Putamen (tissue), 1 donor: Measurements from ENCODE around the gene TFE3.

Source experiments
- DNase-seq: peaks from one replicate; pipeline ENCODE4 v3.0.0-alpha.2; 2016; ENCODE audit warnings: low spot score

Gene TFE3, protein sequence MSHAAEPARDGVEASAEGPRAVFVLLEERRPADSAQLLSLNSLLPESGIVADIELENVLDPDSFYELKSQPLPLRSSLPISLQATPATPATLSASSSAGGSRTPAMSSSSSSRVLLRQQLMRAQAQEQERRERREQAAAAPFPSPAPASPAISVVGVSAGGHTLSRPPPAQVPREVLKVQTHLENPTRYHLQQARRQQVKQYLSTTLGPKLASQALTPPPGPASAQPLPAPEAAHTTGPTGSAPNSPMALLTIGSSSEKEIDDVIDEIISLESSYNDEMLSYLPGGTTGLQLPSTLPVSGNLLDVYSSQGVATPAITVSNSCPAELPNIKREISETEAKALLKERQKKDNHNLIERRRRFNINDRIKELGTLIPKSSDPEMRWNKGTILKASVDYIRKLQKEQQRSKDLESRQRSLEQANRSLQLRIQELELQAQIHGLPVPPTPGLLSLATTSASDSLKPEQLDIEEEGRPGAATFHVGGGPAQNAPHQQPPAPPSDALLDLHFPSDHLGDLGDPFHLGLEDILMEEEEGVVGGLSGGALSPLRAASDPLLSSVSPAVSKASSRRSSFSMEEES

GRCh38 chrX:49043220-49043986, at the start of gene TFE3:
Gene TFE3, minus strand, starts transcription at chrX:49043357. Its CDS starts 131 bp downstream, at chrX:49043226.
- peak; percentile 97 for DNase-seq

GRCh38 chrX:49089553-49089952, 46.4 kb upstream of the TFE3 start:
- no peak for DNase-seq

DNA sequence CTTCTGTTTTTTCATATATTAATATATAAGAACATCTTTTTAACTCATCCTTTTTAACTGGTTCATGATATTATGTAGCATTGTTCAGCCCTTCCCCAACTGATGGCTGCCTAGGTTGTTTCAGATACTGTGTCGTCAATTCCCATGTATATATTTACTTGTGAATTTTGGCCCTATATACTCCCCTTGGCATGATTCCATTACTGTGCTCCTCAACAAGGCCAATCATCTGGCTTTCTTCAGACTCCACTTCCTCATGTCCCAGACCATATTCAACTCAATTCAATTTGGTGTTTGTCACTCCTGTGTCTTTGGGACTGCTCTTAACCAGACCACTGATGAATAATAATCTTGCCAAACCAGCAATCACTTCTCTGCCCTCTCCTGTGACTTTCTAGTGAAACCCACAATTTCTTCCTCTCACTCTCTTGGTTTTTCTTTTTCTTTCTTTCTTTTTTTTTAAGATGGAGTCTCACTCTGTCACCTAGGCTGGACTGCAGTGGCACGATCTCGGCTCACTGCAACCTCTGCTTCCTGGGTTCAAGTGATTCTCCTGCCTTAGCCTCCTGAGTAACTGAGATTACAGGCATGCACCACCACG, 39.2 kb upstream of the TFE3 start:
- no peak for DNase-seq

DNA sequence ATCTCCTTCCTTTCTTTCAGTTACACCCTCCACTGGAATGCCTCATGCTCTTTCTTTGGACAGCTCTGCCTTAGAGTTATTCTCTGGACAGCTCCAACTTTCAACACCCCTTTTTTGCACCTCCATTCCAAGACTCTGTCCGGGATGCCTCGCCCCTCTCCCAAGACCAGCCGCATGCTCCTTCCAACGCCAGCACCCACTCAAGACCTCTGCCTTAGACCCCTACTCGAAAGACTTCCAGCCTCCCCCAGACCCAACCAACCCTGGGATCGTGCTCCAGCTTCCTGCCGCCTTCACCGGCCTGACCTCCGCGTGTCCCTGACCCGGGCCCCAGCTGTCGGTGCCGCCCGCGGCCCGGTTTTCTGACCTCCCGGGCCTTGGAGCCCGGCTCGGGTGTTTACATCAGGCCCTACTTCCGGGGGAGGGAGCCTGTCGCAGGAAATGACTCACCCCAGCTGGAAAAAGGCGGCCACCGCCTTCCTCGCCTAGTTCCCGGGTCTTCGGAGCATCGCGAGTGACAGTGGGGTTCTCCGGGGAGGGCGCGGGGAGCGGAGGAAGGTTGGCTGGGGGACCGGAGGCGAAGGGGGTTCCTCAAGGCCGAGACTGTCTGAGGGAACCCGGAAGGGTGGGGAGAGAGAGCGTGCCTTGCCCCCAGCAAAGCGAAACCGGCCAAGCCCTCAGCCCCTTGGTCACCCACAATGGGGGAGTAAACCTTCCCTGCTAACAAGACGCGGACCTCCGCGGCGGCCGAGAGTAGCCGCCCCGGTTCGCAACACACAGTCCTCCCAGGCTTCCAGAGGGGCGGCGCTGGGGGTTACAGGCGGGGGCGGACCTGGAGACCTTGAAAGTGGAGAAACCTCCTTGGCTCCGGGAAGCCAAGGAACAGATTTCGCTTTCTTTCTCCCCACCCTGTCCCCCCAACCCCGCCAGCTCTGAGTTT, 36.6 kb upstream of the TFE3 start, which contains the start of gene WDR45:
TSS of gene WDR45 (minus strand) at position 399 of the 940 bp plus-strand sequence. CDS start 1,792 bp downstream, outside the sequence.
- peak; percentile 66 for DNase-seq

DNA sequence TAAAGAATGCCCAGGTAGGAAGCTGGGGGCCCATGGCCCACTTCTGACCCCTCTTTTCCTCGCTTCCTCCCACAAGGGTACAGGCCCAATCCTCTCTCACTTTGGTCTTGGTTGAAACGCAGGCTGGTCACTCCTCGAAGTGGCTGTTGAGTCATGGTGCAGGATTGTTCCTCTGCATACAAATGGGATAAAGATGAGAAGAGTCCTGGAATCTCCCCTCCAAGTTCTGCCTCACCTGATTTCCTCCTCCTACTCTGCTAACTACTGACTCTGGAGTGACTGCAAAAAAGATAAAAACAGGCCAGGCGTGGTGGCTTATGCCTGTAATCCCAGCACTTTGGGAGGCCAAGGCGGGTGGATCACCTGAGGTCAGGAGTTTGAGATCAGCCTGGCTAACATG, 34.8 kb upstream of the TFE3 start:
- DNase-seq: no peak

- no peak for DNase-seq
These were observed 32.2 kb upstream of the TFE3 start for GRCh38 chrX:49075347-49075746.

DNA sequence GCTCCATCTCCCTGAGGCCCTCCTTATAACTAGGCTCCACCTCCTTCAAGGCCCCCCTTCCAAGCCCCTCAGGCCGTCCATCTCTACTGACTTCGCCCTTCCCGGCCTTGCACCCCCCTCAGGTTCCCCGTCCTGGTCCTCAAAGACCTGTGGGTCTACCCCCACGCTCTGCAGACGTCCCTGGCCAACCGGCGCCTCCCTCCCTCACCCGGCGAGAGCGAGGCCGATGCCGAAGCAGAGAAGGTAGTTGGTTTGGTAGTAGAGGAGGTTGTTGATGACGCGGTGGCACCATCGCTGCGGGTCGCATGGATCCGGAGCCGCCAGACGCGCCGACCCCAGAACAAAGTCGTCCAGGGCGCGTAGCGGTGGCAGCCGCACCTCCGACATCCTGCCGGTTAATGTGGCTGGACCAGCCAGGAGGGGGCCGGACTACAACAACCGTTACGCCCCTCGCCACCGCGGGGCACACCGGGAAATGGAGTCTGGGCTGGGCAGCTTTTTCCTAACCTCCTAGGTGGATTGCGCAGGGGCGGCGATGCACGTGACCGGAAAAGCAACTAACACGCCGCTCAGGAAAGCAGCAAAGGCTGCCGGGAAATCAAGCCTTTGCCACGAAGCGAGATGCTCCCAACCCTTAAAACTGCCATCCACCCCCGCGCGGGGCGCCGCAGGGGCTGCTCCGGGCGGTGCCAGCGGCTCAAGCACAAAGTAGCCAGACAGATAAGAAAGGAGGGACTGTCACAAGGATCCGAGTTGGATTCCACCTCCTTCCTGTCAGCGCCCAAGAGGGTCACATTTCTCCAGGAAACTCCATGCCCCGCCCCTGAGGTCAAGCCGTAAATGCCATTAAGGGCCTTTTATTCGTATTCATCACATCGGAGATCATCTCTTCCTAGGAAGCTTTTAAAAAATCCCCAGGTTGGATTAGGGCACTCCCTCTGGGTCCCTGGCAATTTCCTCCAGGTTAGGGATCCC, 30.7 kb upstream of the TFE3 start, which contains the start of gene PRAF2:
TSS of gene PRAF2 (minus strand) at position 402 of the 975 bp plus-strand sequence. CDS start at position 387, 15 bp downstream.
- DNase-seq: peak; percentile 93

- no peak for DNase-seq
These were observed 29.5 kb upstream of the TFE3 start for GRCh38 chrX:49072712-49073095.

DNA sequence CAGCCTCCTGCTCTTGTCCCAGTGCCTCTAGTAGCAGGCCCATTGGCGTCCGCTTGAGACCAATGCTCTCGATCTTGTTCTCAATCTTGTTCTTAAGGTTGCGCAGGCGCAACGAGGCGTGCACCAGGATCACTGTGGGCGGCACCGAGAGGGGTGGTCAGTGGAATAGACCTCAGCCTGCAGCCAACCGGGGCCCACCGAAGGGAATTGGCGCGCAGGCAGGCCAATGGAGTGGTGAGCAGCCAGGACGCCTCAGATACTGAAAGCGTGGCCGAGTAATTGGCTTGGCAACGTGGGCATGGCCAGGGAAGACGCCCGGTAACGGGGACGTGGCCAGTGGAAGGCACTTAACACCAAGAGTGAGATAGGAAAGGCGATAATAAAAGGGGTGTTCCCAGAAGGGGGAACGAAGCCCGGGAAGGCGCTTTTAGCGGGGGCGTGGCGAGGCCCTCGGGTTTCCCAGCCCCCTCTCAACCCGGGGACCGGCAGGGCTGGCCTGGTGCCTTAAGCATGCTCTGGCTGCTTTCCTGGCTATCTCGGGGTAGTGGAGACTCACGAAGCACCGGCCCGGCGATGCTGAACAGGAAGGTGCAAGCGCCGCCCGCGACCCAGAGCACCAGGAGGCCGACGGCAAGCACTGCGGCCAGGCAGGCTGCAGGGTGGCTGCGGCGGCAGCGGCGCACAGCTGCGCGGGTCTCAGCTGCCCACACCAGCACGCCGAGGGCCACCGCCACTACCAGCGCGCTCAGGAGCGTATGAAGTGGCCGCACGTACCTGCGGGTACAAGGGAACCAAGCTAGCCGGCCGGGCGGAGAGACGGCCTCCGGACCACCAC, 28.9 kb upstream of the TFE3 start:
- no peak for DNase-seq

GRCh38 chrX:49070988-49071387, 27.8 kb upstream of the TFE3 start:
- no peak for DNase-seq

- no peak for DNase-seq
These were observed 25.9 kb upstream of the TFE3 start for GRCh38 chrX:49069038-49069437.

GRCh38 chrX:49067285-49068120, 24.3 kb upstream of the TFE3 start:
- DNase-seq: no peak

DNA sequence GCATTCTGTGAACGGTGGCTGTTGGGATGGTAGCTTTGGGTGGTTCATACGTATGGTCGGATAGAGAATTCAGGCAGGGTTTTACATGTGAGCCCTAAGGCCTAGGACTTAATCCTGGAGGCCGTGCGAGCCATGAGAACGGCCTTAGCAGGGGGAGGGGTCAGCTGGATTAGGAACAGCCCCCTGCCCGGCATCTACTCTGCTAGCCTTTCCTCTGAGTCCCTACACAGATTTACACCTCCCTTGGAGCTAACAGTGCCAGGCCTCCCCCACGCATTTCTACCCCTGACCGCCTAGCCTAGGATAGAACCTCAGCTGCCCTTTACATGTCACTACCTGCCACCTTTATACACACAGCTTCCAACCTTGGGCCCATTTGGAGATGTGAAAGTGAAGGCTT, 23.5 kb upstream of the TFE3 start:
- no peak for DNase-seq

GRCh38 chrX:49066278-49066677, 23.1 kb upstream of the TFE3 start:
- DNase-seq: no peak

DNA sequence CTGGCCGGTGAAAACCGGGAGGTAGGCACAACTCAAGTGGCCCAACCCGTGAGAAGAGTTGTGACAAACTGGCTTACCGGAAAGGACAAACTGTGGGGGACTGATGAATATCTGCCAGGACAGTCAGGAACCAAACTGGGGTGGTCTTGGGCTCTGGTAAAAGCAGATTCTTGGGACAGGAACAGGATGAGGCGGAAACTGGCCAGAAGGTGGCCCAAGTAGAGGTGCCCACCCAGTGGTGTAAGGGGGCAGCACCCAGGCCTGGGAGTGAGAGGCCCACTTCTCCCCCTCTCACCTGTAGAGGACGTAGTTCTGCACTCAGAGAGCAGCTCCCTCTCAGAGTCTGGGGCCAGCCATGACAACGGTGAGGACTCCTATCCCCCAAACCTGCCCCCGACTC, 21.6 kb upstream of the TFE3 start:
- DNase-seq: no peak

- DNase-seq: no peak
These were observed 21.1 kb upstream of the TFE3 start for GRCh38 chrX:49064303-49064702.

DNA sequence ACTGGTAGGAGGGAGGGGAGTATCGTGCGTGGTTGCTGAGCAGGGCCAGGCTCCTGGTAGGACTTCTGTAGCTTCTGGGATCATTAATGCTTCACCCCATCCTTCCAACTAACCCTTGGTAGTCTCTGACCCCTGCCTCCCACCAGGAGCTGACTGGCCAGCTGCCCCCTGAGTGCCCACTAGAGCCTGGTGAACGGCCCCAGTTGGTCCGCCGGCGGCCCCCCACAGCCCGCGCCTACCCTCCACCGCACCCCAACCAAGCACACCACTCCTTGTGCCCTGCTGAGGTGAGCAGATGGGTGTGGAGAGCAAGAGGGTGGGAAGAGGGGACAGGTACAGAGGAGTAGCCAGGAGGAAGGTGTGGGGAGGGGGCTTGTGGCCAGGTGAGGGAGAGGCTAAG, 20.6 kb upstream of the TFE3 start:
- no peak for DNase-seq

- DNase-seq: no peak
These were observed 18.8 kb upstream of the TFE3 start for GRCh38 chrX:49061916-49062315.
